ENCODE measurements around the gene AVEN. TPM values are rescaled to one million over a fixed set of nuclear protein-coding genes. Genes with fewer than 3 reads are reported as not detected.
"Not testable (repeated sequence)": the region's sequence is repeated elsewhere in the genome, so short reads cannot be mapped to it uniquely, and the experiment has no call there.

Gene AVEN
- total RNA-seq, 1 donor from 2014 or later, result 13.9 TPM

- DNase-seq (ENCODE audit: low spot score), result no peak
These were observed 4.4 kb upstream of the AVEN start for GRCh38 chr15:34043391-34043790.

GRCh38 chr15:34039790-34040113 lies 748 bp upstream of the AVEN start:
- DNase-seq (ENCODE audit: low spot score), result no peak

GRCh38 chr15:34038023-34038870 lies 757 bp downstream of the AVEN start:
- peak; percentile 72 for DNase-seq (ENCODE audit: low spot score)

- DNase-seq (ENCODE audit: low spot score), result no peak
These were observed 6.8 kb downstream of the AVEN start for GRCh38 chr15:34031987-34032760.

GRCh38 chr15:34027606-34028005 lies 11.4 kb downstream of the AVEN start:
- DNase-seq (ENCODE audit: low spot score), result no peak

- no peak for DNase-seq (ENCODE audit: low spot score)
These were observed 13.8 kb downstream of the AVEN start for GRCh38 chr15:34025252-34025651.

- no peak for DNase-seq (ENCODE audit: low spot score)
These were observed 15.1 kb downstream of the AVEN start for GRCh38 chr15:34023907-34024306.

GRCh38 chr15:34019369-34019990 lies 19.5 kb downstream of the AVEN start:
- no peak for DNase-seq (ENCODE audit: low spot score)

- DNase-seq (ENCODE audit: low spot score), result not testable (repeated sequence)
These were observed 20.3 kb downstream of the AVEN start for GRCh38 chr15:34018738-34019137.

GRCh38 chr15:34018021-34018645 lies 20.9 kb downstream of the AVEN start:
- DNase-seq (ENCODE audit: low spot score), result no peak

GRCh38 chr15:34014556-34014955 lies 24.4 kb downstream of the AVEN start:
- DNase-seq (ENCODE audit: low spot score), result no peak

- no peak for DNase-seq (ENCODE audit: low spot score)
These were observed 25.3 kb downstream of the AVEN start for GRCh38 chr15:34013746-34014145.

GRCh38 chr15:34012461-34013028 lies 26.5 kb downstream of the AVEN start:
- no peak for DNase-seq (ENCODE audit: low spot score)

GRCh38 chr15:34011481-34011880 lies 27.5 kb downstream of the AVEN start:
- DNase-seq (ENCODE audit: low spot score), result no peak

GRCh38 chr15:34010921-34011320 lies 28.1 kb downstream of the AVEN start:
- DNase-seq (ENCODE audit: low spot score), result no peak

- no peak for DNase-seq (ENCODE audit: low spot score)
These were observed 29.3 kb downstream of the AVEN start for GRCh38 chr15:34009656-34010055.

- DNase-seq (ENCODE audit: low spot score), result no peak
These were observed 32.6 kb downstream of the AVEN start for GRCh38 chr15:34006381-34006780.

- DNase-seq (ENCODE audit: low spot score), result no peak
These were observed 37.5 kb downstream of the AVEN start for GRCh38 chr15:34001536-34001935.

GRCh38 chr15:33995666-33996065 lies 43.3 kb downstream of the AVEN start:
- DNase-seq (ENCODE audit: low spot score), result not testable (repeated sequence)

- no peak for DNase-seq (ENCODE audit: low spot score)
These were observed 44.9 kb downstream of the AVEN start for GRCh38 chr15:33994005-33994615.

GRCh38 chr15:33988384-33988783 lies 50.6 kb downstream of the AVEN start:
- DNase-seq (ENCODE audit: low spot score), result no peak

Measured in mucosa of gallbladder (tissue), 1 donor.